ENCODE data around the gene GALNT2.

Gene GALNT2

GRCh38 chr1:230069796-230070195 is 2.8 kb downstream of the GALNT2 start:
- no peak for ATAC-seq
- TF ChIP-seq CREB5 (CRISPR knock-in tag; IDR thresholded peaks at IDR 0.05; ENCODE audit: low read depth) (no peak), ZNF8 (CRISPR knock-in tag; IDR thresholded peaks at IDR 0.05) (no peak), ZFP3 (CRISPR knock-in tag; IDR thresholded peaks at IDR 0.05) (no peak), ZC3H10 (CRISPR knock-in tag; IDR thresholded peaks at IDR 0.05) (no peak), ZNF565 (CRISPR knock-in tag; conservative IDR thresholded peaks at IDR 0.05; ENCODE audit: low read depth) (no peak), ZNF70 (CRISPR knock-in tag; IDR thresholded peaks at IDR 0.05) (no peak), SNAI2 (CRISPR knock-in tag; IDR thresholded peaks at IDR 0.05) (no peak), ZFP30 (CRISPR knock-in tag; IDR thresholded peaks at IDR 0.05) (no peak), BACH2 (CRISPR knock-in tag; IDR thresholded peaks at IDR 0.05; ENCODE audit: borderline replicate concordance) (no peak), TSHZ2 (CRISPR knock-in tag; IDR thresholded peaks at IDR 0.05) (no peak), GLIS3 (CRISPR knock-in tag; IDR thresholded peaks at IDR 0.05) (no peak), TCF4 (CRISPR knock-in tag; IDR thresholded peaks at IDR 0.05; ENCODE audit: borderline replicate concordance) (no peak), ISL1 (CRISPR knock-in tag; IDR thresholded peaks at IDR 0.05) (no peak), ESRRG (CRISPR knock-in tag; IDR thresholded peaks at IDR 0.05) (no peak)

- no peak for TF ChIP-seq CSRNP3 (CRISPR knock-in tag; IDR thresholded peaks at IDR 0.05)
- TF ChIP-seq RARB (CRISPR knock-in tag; IDR thresholded peaks at IDR 0.05): no peak
- no peak for TF ChIP-seq GLIS3 (CRISPR knock-in tag; IDR thresholded peaks at IDR 0.05)
- TF ChIP-seq POU6F1 (CRISPR knock-in tag; IDR thresholded peaks at IDR 0.05; ENCODE audit: borderline replicate concordance, low read depth): no peak
- TF ChIP-seq PPARA (CRISPR knock-in tag; IDR thresholded peaks at IDR 0.05; ENCODE audit: borderline replicate concordance): no peak
- no peak for TF ChIP-seq TCF4 (CRISPR knock-in tag; IDR thresholded peaks at IDR 0.05; ENCODE audit: borderline replicate concordance)
- TF ChIP-seq OSR1 (CRISPR knock-in tag; IDR thresholded peaks at IDR 0.05): no peak
- no peak for TF ChIP-seq ZC3H10 (CRISPR knock-in tag; IDR thresholded peaks at IDR 0.05)
- TF ChIP-seq ZNF70 (CRISPR knock-in tag; IDR thresholded peaks at IDR 0.05): no peak
- no peak for TF ChIP-seq CSDC2 (CRISPR knock-in tag; IDR thresholded peaks at IDR 0.05)
- ATAC-seq: no peak
These were observed 3.5 kb downstream of the GALNT2 start for GRCh38 chr1:230070321-230071208.

GRCh38 chr1:230071316-230071715 is 4.3 kb downstream of the GALNT2 start:
- ATAC-seq: no peak
- TF ChIP-seq CSRNP3 (CRISPR knock-in tag; IDR thresholded peaks at IDR 0.05) (no peak), GLIS3 (CRISPR knock-in tag; IDR thresholded peaks at IDR 0.05) (no peak), TCF4 (CRISPR knock-in tag; IDR thresholded peaks at IDR 0.05; ENCODE audit: borderline replicate concordance) (no peak), PPARA (CRISPR knock-in tag; IDR thresholded peaks at IDR 0.05; ENCODE audit: borderline replicate concordance) (no peak), ZC3H10 (CRISPR knock-in tag; IDR thresholded peaks at IDR 0.05) (no peak), ZFP3 (CRISPR knock-in tag; IDR thresholded peaks at IDR 0.05) (no peak), CSDC2 (CRISPR knock-in tag; IDR thresholded peaks at IDR 0.05) (no peak), TSHZ2 (CRISPR knock-in tag; IDR thresholded peaks at IDR 0.05) (no peak), ESRRG (CRISPR knock-in tag; IDR thresholded peaks at IDR 0.05) (no peak), ZNF70 (CRISPR knock-in tag; IDR thresholded peaks at IDR 0.05) (no peak), ZNF8 (CRISPR knock-in tag; IDR thresholded peaks at IDR 0.05) (no peak), CREB5 (CRISPR knock-in tag; IDR thresholded peaks at IDR 0.05; ENCODE audit: low read depth) (no peak), RARB (CRISPR knock-in tag; IDR thresholded peaks at IDR 0.05) (no peak), ZNF565 (CRISPR knock-in tag; conservative IDR thresholded peaks at IDR 0.05; ENCODE audit: low read depth) (no peak), OSR1 (CRISPR knock-in tag; IDR thresholded peaks at IDR 0.05) (no peak)
